GM12872 (cell line): ENCODE measurements around the gene CACNA2D3.

Experiments
- CTCF ChIP-seq: IDR thresholded peaks from 3 replicates; pipeline ENCODE4 v1.5.1; 2011; ENCODE audit warnings: low read depth, mild to moderate bottlenecking, low read length, moderate library complexity; ENCODE audit not compliant: insufficient read depth

Gene CACNA2D3

GRCh38 chr3:54305409-54306099, 183.2 kb downstream of the CACNA2D3 start:
- TF ChIP-seq CTCF, result no peak

- TF ChIP-seq CTCF, result no peak
Observed at GRCh38 chr3:54307566-54308180, 185.3 kb downstream of the CACNA2D3 start.

- 0 out of 3 replicates have a peak, but pooled peaks have one; percentile 1 for TF ChIP-seq CTCF
Observed at GRCh38 chr3:54309601-54310000, 187.2 kb downstream of the CACNA2D3 start.

GRCh38 chr3:54311211-54311747, 188.9 kb downstream of the CACNA2D3 start:
- no peak for TF ChIP-seq CTCF

GRCh38 chr3:54312156-54312899, 190.0 kb downstream of the CACNA2D3 start:
- no peak for TF ChIP-seq CTCF

GRCh38 chr3:54313418-54313817, 191.1 kb downstream of the CACNA2D3 start:
- no peak for TF ChIP-seq CTCF

GRCh38 chr3:54321520-54321919, 199.2 kb downstream of the CACNA2D3 start:
- no peak for TF ChIP-seq CTCF
